IPS-11a (cell line): ENCODE data around the gene SRGAP2.
"Not testable (repeated sequence)": the region's sequence is repeated elsewhere in the genome, so short reads cannot be mapped to it uniquely, and the experiment has no call there.

Experiments used
- H3K4me3 ChIP-seq: one replicate; pipeline ENCODE4 v1.5.1; 2013; ENCODE audit warnings: low read depth, low read length, control low read depth

Gene SRGAP2

DNA sequence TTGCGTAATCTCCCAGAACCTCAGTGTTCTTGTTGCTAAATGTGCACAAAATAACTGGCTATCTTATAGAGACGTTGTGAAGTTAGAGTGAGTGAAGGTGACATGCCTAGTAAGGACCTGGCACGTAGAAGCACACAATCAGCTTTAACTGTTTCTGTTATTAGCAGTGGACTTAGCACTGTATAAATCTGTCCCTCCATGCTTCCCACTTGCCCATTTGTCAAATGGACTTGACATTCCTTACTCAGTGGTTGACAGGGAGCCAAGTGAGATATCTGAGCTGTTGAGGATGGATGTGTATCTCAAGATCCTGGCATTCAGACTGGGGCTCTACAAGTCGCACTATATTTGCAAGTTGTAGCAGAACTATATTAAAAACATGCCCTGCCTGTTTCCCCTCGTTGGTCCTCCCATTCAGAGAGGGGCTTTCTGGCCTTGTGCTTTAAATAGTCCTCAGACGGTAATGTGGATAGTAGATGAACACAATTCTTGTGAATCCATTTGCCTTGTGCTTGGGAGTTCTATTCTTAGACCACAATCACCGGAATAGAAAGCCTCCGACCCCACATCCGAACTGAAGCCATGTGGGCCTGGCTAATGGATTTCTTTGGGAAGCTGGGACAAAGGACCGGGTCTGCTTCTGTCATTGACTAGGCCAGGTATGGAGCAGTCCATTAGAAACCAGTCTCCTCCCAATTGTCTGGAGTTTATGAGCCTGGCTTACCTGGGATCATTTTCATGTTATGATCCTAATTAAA is 43.0 kb downstream of the SRGAP2 start:
- not testable (repeated sequence) for H3K4me3 ChIP-seq

DNA sequence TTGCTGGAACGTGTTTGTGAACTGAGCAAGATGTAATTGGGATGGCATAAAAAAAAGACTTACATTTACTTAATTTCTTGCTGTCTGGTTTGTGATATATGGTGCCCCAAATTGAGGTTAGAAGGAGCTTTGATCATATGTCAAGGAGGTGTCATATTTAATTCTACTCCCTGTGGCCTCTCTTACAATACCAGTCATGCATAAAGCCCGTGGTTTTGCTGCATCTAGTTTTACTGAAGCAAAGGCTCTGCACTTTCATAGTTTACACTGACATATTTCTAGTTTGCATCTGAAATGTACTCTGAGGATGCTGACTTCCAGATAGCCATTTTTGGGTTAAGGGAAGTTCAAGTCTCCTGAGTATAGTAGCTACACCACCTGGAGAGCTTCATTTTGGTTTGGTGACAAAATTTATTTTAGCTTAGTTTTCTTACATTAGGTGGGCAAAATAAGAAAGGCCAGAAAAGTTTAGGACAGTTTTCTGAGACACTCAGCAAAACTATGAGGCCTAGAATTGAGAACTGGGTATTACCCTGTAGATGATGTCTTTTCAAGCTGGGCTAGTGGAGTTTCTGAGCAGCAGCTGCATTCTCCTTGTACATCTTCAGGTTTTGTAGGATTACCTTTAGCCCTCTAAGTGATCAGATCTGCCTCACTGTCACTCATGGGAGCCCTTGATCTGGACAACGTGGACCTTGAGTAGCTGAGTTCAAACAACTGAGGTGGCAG is 47.8 kb downstream of the SRGAP2 start:
- not testable (repeated sequence) for H3K4me3 ChIP-seq

DNA sequence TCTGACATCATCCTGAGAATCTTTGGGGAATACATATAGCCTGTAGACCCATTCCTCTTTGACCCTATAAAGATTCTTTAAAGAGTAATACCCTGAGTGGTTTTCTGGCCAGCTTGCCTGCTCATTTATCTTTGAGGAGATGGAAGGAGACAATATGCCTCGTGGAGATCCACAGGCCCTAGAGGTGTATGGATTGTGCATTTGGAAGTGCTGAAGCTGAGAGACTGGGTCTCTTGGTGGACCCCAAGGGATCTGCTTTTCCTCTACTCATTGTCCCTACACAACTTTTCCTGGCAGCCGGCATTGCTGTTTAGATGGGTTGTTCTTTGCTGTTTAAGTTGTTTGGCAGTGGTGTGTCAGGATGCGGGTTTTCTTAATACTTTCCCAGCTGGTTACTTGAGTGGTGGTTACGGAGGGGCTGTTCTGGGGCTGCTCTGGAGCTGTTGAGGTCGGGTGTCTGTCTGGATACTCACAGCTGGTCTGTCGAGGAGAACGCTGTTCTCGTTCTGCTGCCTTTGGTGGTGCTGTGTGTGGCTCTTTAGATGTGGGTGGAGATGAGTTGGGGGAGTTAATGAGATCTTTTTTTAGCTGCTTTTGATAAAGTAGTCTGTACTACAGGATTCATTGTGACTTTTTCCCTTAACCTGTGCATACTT is 49.5 kb downstream of the SRGAP2 start:
- not testable (repeated sequence) for H3K4me3 ChIP-seq
